Measurements from ENCODE around the gene C9orf57.
"Not testable (repeated sequence)": the region's sequence is repeated elsewhere in the genome, so short reads cannot be mapped to it uniquely, and the experiment has no call there.

The C9orf57 gene

DNA sequence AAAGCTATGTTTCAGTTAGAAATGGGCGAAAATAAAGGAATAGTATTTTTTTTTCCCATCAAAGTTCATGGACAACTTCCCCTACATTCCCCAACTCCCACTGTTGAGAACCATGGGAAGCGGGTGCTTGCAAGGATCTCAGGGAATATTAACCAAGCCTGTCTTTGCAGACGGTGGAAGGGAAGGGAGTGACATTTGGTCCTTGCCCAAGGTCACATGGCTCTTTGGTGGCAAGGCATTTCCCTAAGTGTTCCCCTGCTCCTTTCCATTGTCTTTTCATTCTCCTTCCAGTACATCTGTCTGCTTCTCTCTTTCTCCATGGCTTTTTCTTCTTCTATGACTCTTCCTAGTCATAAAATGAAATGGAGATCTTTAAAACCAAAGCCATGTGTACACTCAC is 19.0 kb downstream of the C9orf57 start:
- H3K4me1 Mint-ChIP-seq (ENCODE audit: low read depth), result peaks cover 3% of the 10 kb centered on the region
- H3K27me3 Mint-ChIP-seq, result peaks cover 12% of the 10 kb centered on the region
- H3K36me3 Mint-ChIP-seq, result peaks cover 2% of the 10 kb centered on the region
- no peak overlapping the region for H3K4me3 Mint-ChIP-seq
- H3K9me3 Mint-ChIP-seq (ENCODE audit: low read depth), result no peaks in the 10 kb centered on the region
- no peak overlapping the region for H3K27ac Mint-ChIP-seq

DNA sequence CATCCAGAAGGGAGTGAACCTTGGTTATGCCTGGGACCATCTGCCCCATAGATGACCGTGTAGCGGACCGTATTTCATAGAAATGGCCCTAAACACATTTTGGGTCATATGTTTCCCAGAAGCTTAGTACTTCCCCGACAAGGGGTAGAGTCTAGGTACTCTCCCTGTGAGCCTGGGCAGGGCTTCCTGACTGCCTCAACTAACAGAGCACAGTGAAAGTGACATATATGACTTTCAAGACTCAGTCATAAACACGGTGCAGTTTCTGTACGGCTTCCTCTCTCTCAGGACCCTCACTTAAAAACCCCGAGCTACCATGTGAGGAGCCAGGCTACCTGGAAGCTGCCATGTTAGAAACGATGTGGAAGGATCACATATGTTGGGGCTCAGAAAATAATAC is 20.9 kb downstream of the C9orf57 start:
- no peak overlapping the region for H3K4me3 Mint-ChIP-seq
- no peaks in the 10 kb centered on the region for H3K36me3 Mint-ChIP-seq
- no peak overlapping the region for H3K27ac Mint-ChIP-seq
- peaks cover 3% of the 10 kb centered on the region for H3K4me1 Mint-ChIP-seq (ENCODE audit: low read depth)
- no peaks in the 10 kb centered on the region for H3K9me3 Mint-ChIP-seq (ENCODE audit: low read depth)
- peaks cover 12% of the 10 kb centered on the region for H3K27me3 Mint-ChIP-seq

DNA sequence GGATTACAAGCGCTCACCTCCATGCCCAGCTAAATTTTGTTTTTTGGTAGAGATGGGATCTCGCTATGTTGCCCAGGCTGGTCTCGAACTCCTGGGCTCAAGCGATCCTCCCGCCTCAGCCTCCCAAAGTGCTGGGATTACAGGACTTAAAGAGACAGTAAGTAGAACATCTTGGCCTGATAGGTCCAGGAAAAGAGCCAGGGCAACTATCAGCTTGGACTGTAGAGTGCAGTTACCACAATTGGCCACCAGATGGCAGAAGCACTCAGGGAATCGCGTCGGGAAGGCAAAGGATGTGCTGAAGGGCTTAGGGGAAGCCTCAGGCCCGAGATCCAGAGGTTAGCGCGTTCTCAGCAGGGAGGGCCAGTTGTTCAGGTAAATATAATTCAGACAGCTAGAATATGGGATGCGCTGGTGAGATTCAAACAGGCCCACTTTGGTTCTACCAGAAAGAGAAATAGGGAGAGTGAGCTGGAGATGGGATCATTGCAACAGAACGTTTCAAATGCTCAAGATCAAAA is 21.5 kb downstream of the C9orf57 start:
- H3K27me3 Mint-ChIP-seq, result peaks cover 12% of the 10 kb centered on the region
- H3K9me3 Mint-ChIP-seq (ENCODE audit: low read depth), result no peaks in the 10 kb centered on the region

DNA sequence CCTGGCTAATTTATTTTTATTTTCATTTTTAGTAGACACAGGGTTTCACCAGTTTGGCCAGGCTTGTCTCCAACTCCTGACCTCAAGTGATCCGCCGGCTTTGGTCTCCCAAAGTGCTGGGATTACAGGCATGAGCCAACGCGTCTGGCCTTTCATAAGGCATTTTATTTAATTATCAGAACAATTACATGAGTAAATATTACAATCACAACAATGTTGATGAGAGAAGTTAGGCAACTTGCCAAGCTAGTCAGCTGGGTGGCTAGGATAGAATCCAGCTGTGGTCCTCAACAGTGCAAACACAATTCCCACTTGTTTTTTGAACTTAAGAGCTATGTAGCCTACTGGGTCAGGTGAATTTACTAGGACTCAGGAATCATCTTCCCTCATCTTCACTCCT is 22.0 kb downstream of the C9orf57 start:
- no peak overlapping the region for H3K27ac Mint-ChIP-seq
- H3K4me1 Mint-ChIP-seq (ENCODE audit: low read depth), result peaks cover 3% of the 10 kb centered on the region
- H3K27me3 Mint-ChIP-seq, result peaks cover 12% of the 10 kb centered on the region
- no peak overlapping the region for H3K4me3 Mint-ChIP-seq
- no peaks in the 10 kb centered on the region for H3K9me3 Mint-ChIP-seq (ENCODE audit: low read depth)
- H3K36me3 Mint-ChIP-seq, result no peaks in the 10 kb centered on the region

More for the DNA sequence above, 21.5 kb downstream of the C9orf57 start:
- peaks cover 3% of the 10 kb centered on the region for H3K4me1 Mint-ChIP-seq (ENCODE audit: low read depth)
- no peak overlapping the region for H3K4me3 Mint-ChIP-seq
- H3K27ac Mint-ChIP-seq, result no peak overlapping the region
- H3K36me3 Mint-ChIP-seq, result no peaks in the 10 kb centered on the region

DNA sequence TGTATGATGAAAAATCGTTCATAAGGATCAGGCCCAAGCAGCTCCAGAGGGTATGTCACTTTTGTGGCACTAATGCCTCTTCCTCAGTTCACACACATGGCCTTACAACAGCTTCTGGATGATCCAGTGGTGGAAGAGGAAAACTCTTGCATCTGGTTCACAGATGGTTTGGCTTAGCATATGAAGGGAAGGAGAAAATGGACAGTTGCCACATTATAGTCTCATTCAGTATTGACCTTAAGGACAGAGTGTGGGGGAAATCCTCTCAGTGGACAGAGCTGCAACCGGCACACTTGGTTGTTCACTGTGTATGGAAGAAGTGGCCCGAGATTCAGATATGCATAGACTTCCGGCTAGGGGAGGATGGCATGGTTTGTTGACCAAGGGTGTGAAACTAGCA is 22.8 kb downstream of the C9orf57 start:
- Mint-ChIP-seq H3K36me3 (no peaks in the 10 kb centered on the region), H3K9me3 (ENCODE audit: low read depth) (no peaks in the 10 kb centered on the region), H3K4me3 (no peak overlapping the region), H3K27ac (no peak overlapping the region), H3K4me1 (ENCODE audit: low read depth) (peaks cover 3% of the 10 kb centered on the region), H3K27me3 (peaks cover 12% of the 10 kb centered on the region)

DNA sequence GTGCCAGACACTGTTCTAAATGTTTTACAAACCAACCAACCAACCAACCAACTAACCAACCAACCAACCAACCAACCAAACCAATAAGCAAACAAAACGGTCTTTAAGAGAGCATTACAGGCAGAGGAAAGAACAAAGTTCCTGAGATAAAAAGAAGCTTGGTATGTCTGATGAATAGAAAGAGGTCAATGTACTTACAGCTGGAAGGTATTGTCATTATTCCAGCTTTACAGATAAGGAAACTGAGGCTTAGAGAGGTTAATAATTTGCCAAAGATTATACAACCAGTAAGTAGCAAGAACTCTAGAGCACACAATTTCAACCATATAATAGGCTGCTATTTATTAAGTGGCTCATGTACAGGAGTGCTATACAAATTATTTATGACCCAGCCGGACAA is 29.6 kb downstream of the C9orf57 start:
- Mint-ChIP-seq H3K4me3 (no peak overlapping the region), H3K27ac (no peak overlapping the region), H3K27me3 (peaks cover 8% of the 10 kb centered on the region), H3K9me3 (ENCODE audit: low read depth) (no peaks in the 10 kb centered on the region), H3K36me3 (no peaks in the 10 kb centered on the region), H3K4me1 (ENCODE audit: low read depth) (no peaks in the 10 kb centered on the region)

DNA sequence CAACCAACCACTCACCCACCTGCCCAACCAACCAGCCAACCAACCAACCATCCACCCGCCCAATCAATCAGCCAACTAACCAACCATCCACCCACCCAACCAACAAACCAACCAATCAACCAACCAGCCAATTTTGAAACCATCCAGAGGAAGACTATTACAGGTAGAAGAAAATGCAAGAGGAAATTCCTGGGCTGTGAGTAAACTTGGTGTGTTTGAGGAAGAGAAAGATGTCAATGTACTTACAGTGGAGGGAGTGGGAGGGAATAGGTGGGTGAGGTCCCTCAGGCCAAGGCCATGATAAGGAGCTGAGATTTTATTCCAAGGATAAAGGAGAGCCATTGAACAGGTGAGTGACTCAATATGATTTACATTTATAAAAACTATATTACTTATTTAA is 30.4 kb downstream of the C9orf57 start:
- H3K9me3 Mint-ChIP-seq (ENCODE audit: low read depth), result no peaks in the 10 kb centered on the region
- no peaks in the 10 kb centered on the region for H3K4me1 Mint-ChIP-seq (ENCODE audit: low read depth)
- H3K4me3 Mint-ChIP-seq, result no peak overlapping the region
- peaks cover 5% of the 10 kb centered on the region for H3K27me3 Mint-ChIP-seq
- no peaks in the 10 kb centered on the region for H3K36me3 Mint-ChIP-seq
- no peak overlapping the region for H3K27ac Mint-ChIP-seq

DNA sequence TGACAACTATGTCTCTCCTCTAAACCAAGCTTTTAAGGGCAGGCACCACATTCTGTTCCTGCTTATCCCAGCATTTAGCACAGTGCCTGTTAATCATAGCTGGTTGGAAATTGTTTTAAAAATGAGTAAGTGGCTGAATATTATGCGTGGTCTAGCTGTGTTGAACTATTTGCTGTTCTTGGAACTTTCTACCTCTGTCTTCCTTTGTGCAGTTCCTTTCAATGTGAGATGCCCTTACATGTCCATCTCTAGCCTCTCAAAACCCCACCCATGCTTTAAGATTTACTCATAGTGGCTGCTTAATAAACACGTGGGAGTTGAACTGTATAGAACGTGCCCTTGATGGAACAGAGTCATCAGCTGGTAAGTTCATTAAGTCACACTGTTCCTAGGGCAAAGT is 34.5 kb downstream of the C9orf57 start:
- H3K27ac Mint-ChIP-seq, result no peak overlapping the region
- H3K9me3 Mint-ChIP-seq (ENCODE audit: low read depth), result no peaks in the 10 kb centered on the region
- H3K36me3 Mint-ChIP-seq, result no peaks in the 10 kb centered on the region
- no peaks in the 10 kb centered on the region for H3K4me1 Mint-ChIP-seq (ENCODE audit: low read depth)
- peaks cover 6% of the 10 kb centered on the region for H3K27me3 Mint-ChIP-seq
- no peak overlapping the region for H3K4me3 Mint-ChIP-seq

DNA sequence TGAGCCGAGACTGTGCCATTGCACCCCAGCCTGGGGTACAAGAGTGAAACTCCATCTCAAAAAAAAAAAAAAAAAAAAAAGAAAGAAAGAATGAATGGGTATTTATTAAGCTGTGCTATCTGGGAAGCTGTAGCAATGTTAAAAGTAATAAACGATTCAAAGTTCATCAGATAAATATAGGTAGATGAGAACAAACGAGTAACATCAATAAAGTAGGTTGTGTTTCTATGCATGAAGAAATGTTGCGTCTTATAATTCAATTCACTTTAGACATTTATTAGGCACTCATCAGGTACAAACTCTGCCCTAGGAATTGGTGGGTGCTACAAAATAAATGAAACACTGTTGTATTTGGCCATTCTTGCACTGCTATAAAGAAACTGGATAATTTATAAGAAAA is 36.8 kb downstream of the C9orf57 start:
- H3K27ac Mint-ChIP-seq, result no peak overlapping the region

DNA sequence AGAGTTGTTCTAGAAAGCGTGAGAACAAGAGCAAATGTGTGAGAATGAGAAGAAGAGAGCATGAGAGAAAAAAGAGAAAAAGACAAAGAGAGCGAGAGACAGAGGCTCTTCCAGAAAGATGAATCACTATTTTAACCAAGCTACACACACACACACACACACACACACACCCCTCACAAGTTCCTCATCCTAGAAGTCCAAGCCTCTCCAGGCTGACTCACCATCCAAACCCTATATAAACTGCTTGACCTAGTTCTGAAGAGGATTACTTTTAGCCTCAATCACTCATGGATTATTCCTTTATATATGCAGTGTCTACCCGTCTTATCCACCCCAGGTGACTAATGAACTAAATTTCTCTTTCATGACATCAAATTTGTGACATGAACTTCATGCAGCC is 37.6 kb downstream of the C9orf57 start:
- H3K36me3 Mint-ChIP-seq, result no peaks in the 10 kb centered on the region
- no peak overlapping the region for H3K4me3 Mint-ChIP-seq
- no peak overlapping the region for H3K27ac Mint-ChIP-seq
- H3K27me3 Mint-ChIP-seq, result peaks cover 2% of the 10 kb centered on the region
- no peaks in the 10 kb centered on the region for H3K9me3 Mint-ChIP-seq (ENCODE audit: low read depth)
- no peaks in the 10 kb centered on the region for H3K4me1 Mint-ChIP-seq (ENCODE audit: low read depth)

More for the DNA sequence above, 36.8 kb downstream of the C9orf57 start:
- no peaks in the 10 kb centered on the region for H3K4me1 Mint-ChIP-seq (ENCODE audit: low read depth)
- H3K4me3 Mint-ChIP-seq, result no peak overlapping the region
- no peaks in the 10 kb centered on the region for H3K36me3 Mint-ChIP-seq
- H3K27me3 Mint-ChIP-seq, result peaks cover 4% of the 10 kb centered on the region
- no peaks in the 10 kb centered on the region for H3K9me3 Mint-ChIP-seq (ENCODE audit: low read depth)

DNA sequence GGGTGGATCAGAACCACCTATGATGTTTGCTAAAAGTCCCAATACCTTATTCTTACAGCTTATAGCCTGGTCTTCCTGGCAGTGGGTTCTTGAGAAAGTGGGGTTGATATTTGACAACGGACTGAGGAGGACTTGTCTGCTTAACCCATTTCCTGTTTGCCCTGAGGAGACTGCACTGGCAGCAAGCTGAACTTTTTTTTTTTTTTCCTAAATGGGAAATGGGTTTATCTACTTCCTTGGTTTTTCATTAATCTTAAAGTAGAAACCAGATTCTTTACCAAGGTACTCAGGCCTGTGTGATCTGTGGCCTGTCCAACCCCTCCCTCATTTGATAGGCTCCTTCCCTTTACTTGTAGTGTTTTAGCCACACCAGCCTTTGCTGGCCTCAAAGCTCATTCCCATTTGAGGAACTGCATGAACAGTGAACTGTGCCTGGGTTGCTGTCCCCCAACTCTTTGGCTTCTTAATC is 47.1 kb downstream of the C9orf57 start:
- Mint-ChIP-seq H3K4me1 (ENCODE audit: low read depth) (peaks cover 10% of the 10 kb centered on the region), H3K27ac (peak overlapping the region; percentile 69), H3K4me3 (no peak overlapping the region)

DNA sequence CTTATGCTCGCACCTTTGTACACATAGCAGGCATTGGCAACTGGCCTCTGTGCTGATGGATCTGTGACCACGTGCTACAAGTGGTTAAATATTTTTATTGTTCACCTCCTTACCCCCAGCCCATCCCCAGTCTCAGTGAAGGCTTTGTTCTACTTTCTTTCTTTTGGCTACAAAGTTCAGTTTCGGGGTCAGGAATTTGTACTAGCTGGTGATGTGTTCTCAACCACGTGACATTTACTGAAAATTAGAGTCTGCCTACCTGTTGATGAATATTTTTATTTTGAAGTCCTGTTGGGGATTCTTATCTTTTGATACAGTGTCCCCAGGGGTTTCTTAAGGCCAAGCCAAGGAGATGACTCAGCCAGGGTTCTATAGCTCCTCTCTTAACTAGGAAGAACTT is 47.8 kb downstream of the C9orf57 start:
- Mint-ChIP-seq H3K4me3 (no peak overlapping the region), H3K4me1 (ENCODE audit: low read depth) (peaks cover 10% of the 10 kb centered on the region), H3K27me3 (no peaks in the 10 kb centered on the region), H3K27ac (no peak overlapping the region), H3K36me3 (no peaks in the 10 kb centered on the region), H3K9me3 (ENCODE audit: low read depth) (no peaks in the 10 kb centered on the region)

More for the DNA sequence above, 47.1 kb downstream of the C9orf57 start:
- H3K36me3 Mint-ChIP-seq, result no peaks in the 10 kb centered on the region
- H3K9me3 Mint-ChIP-seq (ENCODE audit: low read depth), result no peaks in the 10 kb centered on the region
- H3K27me3 Mint-ChIP-seq, result no peaks in the 10 kb centered on the region

DNA sequence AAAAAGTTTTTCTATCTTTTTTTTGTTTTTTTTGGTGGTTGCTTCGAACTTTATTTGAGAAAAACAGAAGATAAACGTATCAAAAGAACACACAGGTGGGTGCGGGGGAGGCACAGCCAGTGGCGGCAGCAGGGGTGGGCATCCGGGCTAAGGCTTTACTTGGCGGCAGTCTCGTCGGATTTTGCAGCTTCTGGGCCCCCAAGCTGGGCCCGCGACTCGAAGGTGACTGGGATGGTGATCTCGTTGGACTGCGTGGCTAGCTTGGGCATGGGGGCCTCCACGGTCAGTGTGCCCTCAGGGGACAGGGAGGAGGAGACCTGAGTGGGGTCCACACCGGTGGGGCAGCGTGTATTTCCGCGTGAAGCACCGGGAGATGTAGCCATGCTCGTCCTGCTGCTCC is 52.7 kb downstream of the C9orf57 start:
- H3K36me3 Mint-ChIP-seq; H3K9me3 Mint-ChIP-seq (ENCODE audit: low read depth); H3K4me1 Mint-ChIP-seq (ENCODE audit: low read depth); H3K27ac Mint-ChIP-seq; H3K4me3 Mint-ChIP-seq; H3K27me3 Mint-ChIP-seq: not testable (repeated sequence)

DNA sequence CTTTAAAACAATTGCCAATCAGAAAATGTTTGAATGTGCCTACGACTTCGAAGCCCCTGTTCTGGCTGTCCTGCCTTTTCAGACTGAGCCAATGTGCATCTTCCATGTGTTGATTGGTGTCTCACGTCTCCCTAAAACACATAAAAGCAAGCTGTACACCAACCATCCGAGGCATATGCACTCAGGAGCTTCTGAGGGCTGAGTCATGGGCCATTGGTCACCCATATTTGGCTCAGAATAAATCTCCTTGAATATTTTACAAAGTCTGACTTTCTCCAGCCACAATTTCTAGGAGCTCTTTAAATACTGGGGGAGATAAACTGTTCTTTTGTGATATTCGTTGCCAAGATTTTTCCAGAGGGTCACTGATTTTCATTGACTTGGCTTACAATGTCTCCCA is 53.9 kb downstream of the C9orf57 start:
- no peaks in the 10 kb centered on the region for H3K36me3 Mint-ChIP-seq
- no peaks in the 10 kb centered on the region for H3K4me1 Mint-ChIP-seq (ENCODE audit: low read depth)
- H3K4me3 Mint-ChIP-seq, result no peak overlapping the region
- H3K9me3 Mint-ChIP-seq (ENCODE audit: low read depth), result no peaks in the 10 kb centered on the region
- no peak overlapping the region for H3K27ac Mint-ChIP-seq
- H3K27me3 Mint-ChIP-seq, result no peaks in the 10 kb centered on the region

DNA sequence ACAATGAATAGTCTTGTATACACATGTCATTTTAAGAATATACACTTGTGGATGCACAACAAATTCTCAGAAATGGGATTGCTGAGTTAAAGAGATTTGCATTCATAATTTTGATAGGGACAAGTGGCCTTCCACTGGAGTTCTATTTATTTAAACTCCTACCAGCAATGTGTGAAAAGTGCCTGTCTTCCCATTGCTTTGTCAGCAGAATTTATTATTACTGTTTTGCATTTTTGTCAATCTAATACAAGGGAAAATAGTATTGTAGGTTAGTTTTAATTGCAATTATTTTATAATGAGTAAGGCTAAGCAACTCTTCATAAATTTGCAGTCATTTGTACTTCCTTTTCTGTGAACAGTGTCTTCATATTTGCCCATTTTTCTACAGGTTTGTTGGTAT is 55.0 kb downstream of the C9orf57 start:
- Mint-ChIP-seq H3K27ac (no peak overlapping the region), H3K9me3 (ENCODE audit: low read depth) (no peaks in the 10 kb centered on the region), H3K4me1 (ENCODE audit: low read depth) (no peaks in the 10 kb centered on the region), H3K27me3 (no peaks in the 10 kb centered on the region), H3K36me3 (no peaks in the 10 kb centered on the region), H3K4me3 (no peak overlapping the region)
